PC-9 (cell line): Measurements from ENCODE around the gene COL23A1.

Experiments used
- CTCF ChIP-seq: fragments of 200-600 bp; sonication (generic); conservative IDR thresholded peaks from 2 replicates; pipeline ENCODE4 v1.6.1; 2017; ENCODE audit warnings: mixed run types, antibody characterized with exemption, mild to moderate bottlenecking, moderate library complexity
- EZH2 ChIP-seq: fragments of 200-600 bp; sonication (generic); IDR thresholded peaks from 2 replicates; pipeline ENCODE4 v1.8.0; 2017; ENCODE audit warnings: antibody characterized with exemption, low read depth

- TF ChIP-seq CTCF = no peak
- no peak for TF ChIP-seq EZH2
These were observed 43.5 kb downstream of the COL23A1 start for GRCh38 chr5:178546675-178547033.
